ELF-1 (cell line): ENCODE data around the gene RETN.

Experiments used
- DNase-seq: peaks from one replicate; pipeline ENCODE4 v3.0.0-alpha.2; 2016; ENCODE audit warnings: low read depth, low spot score

RETN gene

GRCh38 chr19:7705387-7706187 lies 36.7 kb downstream of the RETN start:
- DNase-seq, result no peak

- DNase-seq, result no peak
These were observed 37.5 kb downstream of the RETN start for GRCh38 chr19:7706188-7706954.

GRCh38 chr19:7706955-7707456 lies 38.2 kb downstream of the RETN start:
- DNase-seq, result no peak

- DNase-seq, result no peak
These were observed 41.1 kb downstream of the RETN start for GRCh38 chr19:7709932-7710460.

GRCh38 chr19:7710616-7711015 lies 41.8 kb downstream of the RETN start:
- no peak for DNase-seq

- DNase-seq, result no peak
These were observed 46.8 kb downstream of the RETN start for GRCh38 chr19:7715671-7716070.

GRCh38 chr19:7716762-7717161 lies 47.9 kb downstream of the RETN start:
- DNase-seq, result no peak

GRCh38 chr19:7718668-7719067 lies 49.8 kb downstream of the RETN start:
- no peak for DNase-seq
